Colonic mucosa (tissue), 4 donors: ENCODE data around the gene HOXB4. TPM values are rescaled to one million over a fixed set of nuclear protein-coding genes. Genes with fewer than 3 reads are reported as not detected.

Source experiments
- DNase-seq: peaks from one replicate; pipeline ENCODE4 v3.0.0-alpha.2; 2020
- H3K27ac ChIP-seq: fragments of 200-600 bp; one replicate; pipeline ENCODE4 v1.8.0; 2021
- H3K27me3 ChIP-seq: fragments of 200-600 bp; one replicate; pipeline ENCODE4 v1.8.0; 2021
- H3K36me3 ChIP-seq: fragments of 200-600 bp; one replicate; pipeline ENCODE4 v1.8.0; 2021
- H3K4me1 ChIP-seq: fragments of 200-600 bp; one replicate; pipeline ENCODE4 v1.8.0; 2021; ENCODE audit warnings: mild to moderate bottlenecking
- H3K4me3 ChIP-seq: fragments of 200-600 bp; one replicate; pipeline ENCODE4 v1.8.0; 2021
- H3K9ac ChIP-seq, 2 donors: one replicate each; pipeline ENCODE4 v1.7.0; 2013; ENCODE audit warnings: control low read depth in 2 of 2, low read depth in 2 of 2, low read length in 2 of 2
- H3K9me3 ChIP-seq: fragments of 200-600 bp; one replicate; pipeline ENCODE4 v1.8.0; 2021
- intact Hi-C: fragments of 100-400 bp; cut with DNase I; formaldehyde crosslinking; loops from one replicate; pipeline ENCODE4 v1.14.1; 2022
- total RNA-seq, 2 donors: library from RNA; stranded (reverse); fragmentation: NEBNext Ultra II Directional in 1 of 2; extraction: Animal tissue kit (Norgen Biotek cat#: 25700) in 1 of 2; gene quantifications; one replicate each; pipeline ENCODE4 v1.2.1, GENCODE V29; 2021
- TF ChIP-seq, protein P1 (sequence below): fragments of 200-600 bp; IDR thresholded peaks from one replicate; pipeline ENCODE4 v1.8.0; 2022; ENCODE audit warnings: antibody characterized with exemption, mild to moderate bottlenecking
- donor health status: healthy.
- donor health status: DM: no; HTN: no; CAD: no.
- donor health status: DM: no; HTN: no; CAD: no.

Gene HOXB4
- total RNA-seq, 2 donors from 2014 or later = 2.5 to 4.7 TPM

DNA sequence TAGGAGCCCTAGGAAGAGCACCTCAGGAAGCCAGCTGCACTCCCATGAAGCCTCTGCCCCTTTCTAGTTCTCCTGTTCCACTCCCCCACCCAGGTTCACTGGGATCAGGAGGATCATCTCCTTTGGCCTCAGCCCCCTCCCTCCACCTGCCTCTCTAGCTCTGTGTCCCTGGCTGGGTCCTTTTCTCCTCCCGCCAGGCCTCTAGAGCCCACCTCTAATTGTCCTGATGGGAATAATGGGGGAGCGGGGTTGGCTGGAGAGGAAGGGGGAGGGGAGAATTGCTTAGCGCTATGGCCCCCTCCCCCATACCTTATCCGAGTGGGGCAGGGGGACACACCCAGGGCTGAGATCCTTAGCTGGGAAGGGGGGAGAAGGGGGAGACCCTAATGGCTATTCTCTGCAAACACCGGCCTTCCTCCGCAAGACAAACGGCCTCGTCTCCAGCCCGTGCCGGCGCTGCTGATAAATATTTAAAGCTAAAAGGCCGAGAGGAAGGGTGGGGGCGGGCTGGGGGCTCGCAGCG, 31.7 kb upstream of the HOXB4 start:
- Histone ChIP-seq H3K4me3 (peak overlapping the region; percentile 57), H3K4me1 (peaks cover 2% of the 10 kb centered on the region), H3K9me3 (no peaks in the 10 kb centered on the region), H3K27me3 (peaks cover 8% of the 10 kb centered on the region), H3K9ac (peak overlapping the region; percentile 75 to 89), H3K27ac (peak overlapping the region; percentile 80), H3K36me3 (no peaks in the 10 kb centered on the region)
- DNase-seq = no peak
- TF ChIP-seq, protein P1, sequence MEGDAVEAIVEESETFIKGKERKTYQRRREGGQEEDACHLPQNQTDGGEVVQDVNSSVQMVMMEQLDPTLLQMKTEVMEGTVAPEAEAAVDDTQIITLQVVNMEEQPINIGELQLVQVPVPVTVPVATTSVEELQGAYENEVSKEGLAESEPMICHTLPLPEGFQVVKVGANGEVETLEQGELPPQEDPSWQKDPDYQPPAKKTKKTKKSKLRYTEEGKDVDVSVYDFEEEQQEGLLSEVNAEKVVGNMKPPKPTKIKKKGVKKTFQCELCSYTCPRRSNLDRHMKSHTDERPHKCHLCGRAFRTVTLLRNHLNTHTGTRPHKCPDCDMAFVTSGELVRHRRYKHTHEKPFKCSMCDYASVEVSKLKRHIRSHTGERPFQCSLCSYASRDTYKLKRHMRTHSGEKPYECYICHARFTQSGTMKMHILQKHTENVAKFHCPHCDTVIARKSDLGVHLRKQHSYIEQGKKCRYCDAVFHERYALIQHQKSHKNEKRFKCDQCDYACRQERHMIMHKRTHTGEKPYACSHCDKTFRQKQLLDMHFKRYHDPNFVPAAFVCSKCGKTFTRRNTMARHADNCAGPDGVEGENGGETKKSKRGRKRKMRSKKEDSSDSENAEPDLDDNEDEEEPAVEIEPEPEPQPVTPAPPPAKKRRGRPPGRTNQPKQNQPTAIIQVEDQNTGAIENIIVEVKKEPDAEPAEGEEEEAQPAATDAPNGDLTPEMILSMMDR = no peak
- intact Hi-C loops = no loop called here

DNA sequence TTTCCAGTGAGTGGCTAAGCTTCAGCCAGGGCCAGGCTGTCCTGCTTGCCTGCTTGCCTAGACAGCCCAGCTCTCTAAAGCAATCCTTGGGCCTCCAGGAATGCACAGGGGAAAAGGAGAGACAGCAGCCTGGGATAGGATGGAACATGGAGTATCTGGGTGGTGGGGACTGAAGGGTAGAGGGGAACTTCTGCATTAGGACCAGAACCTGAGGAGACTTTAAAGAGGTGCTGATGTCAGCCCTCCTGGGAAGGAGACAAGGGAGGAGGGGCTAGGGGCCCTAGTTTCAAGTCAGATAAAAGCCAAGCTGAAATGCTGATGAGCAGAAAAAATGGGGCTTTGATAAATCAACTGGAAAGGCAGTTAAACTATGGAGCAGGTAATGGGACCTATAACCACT, 30.9 kb upstream of the HOXB4 start:
- intact Hi-C loops = no loop called here
- TF ChIP-seq, protein P1 = no peak
- no peaks in the 10 kb centered on the region for H3K9me3 ChIP-seq
- H3K27me3 ChIP-seq = peaks cover 5% of the 10 kb centered on the region
- H3K9ac ChIP-seq = peak overlapping the region; percentile 6 to 89
- no peak overlapping the region for H3K4me3 ChIP-seq
- no peak overlapping the region for H3K27ac ChIP-seq
- H3K4me1 ChIP-seq = peaks cover 2% of the 10 kb centered on the region
- DNase-seq = no peak
- no peaks in the 10 kb centered on the region for H3K36me3 ChIP-seq

DNA sequence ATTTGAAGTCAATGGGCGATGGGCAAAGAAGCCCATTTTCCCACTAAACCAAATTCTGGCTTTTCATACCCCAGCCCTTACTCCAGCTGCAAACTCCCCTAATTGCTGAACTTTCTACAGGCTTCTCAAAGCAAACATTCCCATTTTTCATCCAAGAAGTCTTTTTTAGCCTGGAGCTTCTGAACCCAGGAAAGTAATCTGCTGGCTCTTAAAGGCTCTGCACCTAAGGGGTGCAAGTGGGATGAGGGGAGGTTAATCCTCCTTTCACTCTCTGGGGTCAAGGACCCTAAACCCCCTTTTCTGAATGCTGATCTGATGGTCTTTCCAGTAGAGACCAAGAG, 30.3 kb upstream of the HOXB4 start:
- Histone ChIP-seq H3K27ac (no peak overlapping the region), H3K36me3 (no peaks in the 10 kb centered on the region), H3K9ac (peak overlapping the region in 1 of 2 donors; percentile 37), H3K4me3 (no peak overlapping the region), H3K27me3 (no peaks in the 10 kb centered on the region), H3K4me1 (peaks cover 2% of the 10 kb centered on the region), H3K9me3 (no peaks in the 10 kb centered on the region)
- TF ChIP-seq, protein P1 = no peak
- no peak for DNase-seq
- intact Hi-C loops = no loop called here

DNA sequence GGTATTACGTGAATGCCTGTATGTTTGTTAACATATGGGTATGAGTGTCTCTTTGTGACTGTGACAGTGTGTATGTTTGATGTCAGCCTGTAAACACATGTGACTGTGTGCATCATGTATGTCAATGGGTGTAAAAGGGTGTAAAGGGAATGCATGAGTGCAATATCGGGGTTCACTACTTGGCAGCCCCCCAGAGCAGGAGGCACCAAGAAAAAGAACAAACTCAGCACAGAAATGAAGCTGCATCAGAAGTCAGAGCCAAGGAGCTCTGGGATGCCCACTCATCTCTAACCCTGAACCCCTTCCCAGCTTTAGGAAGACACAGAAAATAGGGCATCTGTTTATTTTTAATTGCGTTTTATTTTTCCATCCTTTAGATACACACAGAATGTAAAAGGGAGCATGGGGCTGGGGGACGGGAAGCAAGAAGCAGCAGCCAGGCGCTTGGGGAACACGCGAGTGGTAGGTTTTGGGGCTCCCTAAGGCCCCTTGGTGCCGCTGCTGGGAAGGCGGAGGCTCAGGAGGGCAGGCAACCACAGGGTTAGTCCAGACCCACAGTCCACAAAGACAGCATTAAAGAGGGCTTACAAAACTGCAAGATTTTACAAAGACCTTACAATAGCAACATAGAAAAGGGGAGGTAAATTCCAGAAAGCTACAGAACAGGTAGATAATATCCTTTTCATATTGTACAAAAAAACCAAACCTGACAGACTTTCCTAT, 28.9 kb upstream of the HOXB4 start:
- no peak overlapping the region for H3K27ac ChIP-seq
- no peaks in the 10 kb centered on the region for H3K9me3 ChIP-seq
- H3K36me3 ChIP-seq = no peaks in the 10 kb centered on the region
- H3K4me1 ChIP-seq = peaks cover 2% of the 10 kb centered on the region
- DNase-seq = no peak
- no peaks in the 10 kb centered on the region for H3K27me3 ChIP-seq
- intact Hi-C loops = no loop called here
- H3K9ac ChIP-seq = peak overlapping the region in 1 of 2 donors; percentile 60
- TF ChIP-seq, protein P1 = no peak
- H3K4me3 ChIP-seq = no peak overlapping the region

DNA sequence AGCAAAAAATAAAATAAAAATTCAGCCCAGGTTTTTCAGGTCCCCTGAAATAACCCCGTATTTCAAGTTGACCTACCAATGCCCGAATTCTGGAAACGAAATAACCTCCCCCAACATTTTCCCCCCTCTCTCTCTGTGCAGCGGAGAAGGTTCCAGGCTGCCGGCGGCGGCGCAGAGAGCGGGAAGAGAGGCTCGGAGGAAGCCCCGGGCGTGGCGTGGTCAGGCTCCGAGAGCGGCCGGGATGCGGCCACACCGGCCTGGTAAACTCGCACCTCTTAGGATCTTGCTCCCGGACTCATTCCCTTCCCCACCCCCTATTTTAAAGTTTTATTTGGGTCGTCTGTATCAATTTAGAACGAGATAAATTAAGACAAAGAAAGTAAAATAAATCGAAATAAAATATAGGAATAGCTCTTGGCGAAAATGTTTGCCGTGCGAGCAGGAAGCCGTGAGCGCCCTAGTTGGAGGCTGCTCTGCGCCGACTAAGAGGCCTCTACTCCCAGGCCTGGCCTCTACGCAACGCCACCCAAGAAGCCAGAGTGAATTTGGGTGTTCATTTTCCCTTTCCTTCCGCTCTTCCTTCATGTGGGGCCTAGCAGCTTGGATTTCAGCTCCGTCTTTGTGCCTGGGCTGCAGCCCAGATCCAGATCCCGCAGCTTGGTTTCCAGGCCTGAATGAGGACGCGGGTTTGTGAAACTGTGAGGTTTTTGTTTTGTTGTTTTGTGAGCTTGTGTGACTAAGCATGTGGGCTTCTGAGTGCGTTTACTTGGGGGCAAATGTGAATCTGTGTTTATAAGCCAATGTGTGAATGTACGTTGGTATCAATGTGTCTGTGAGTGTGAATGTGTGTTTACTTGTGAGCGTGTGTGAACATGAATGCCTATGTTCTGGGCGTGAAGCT, 28.1 kb upstream of the HOXB4 start:
- Histone ChIP-seq H3K9ac (peak overlapping the region in 1 of 2 donors; percentile 72), H3K27me3 (no peaks in the 10 kb centered on the region), H3K9me3 (no peaks in the 10 kb centered on the region), H3K36me3 (no peaks in the 10 kb centered on the region), H3K27ac (no peak overlapping the region), H3K4me3 (no peak overlapping the region), H3K4me1 (peaks cover 2% of the 10 kb centered on the region)
- no peak for DNase-seq
- intact Hi-C loops = no loop called here
- TF ChIP-seq, protein P1 = no peak
